H9 (cell line): ENCODE results near the gene PRKCB. TPM values are rescaled to one million over a fixed set of nuclear protein-coding genes. Genes with fewer than 3 reads are reported as not detected.

Experiments
- DNase-seq: peaks from one replicate; pipeline ENCODE4 v3.0.0-alpha.2; 2017
- H2AFZ ChIP-seq: one replicate; pipeline ENCODE4 v1.6.1; 2013; ENCODE audit warnings: mild to moderate bottlenecking, low read length, control low read depth, moderate library complexity
- H2AK5ac ChIP-seq: 2 replicates; pipeline ENCODE4 v1.6.1; 2013; ENCODE audit warnings: low read length, control low read depth, mixed read lengths; ENCODE audit not compliant: insufficient read length
- H2BK120ac ChIP-seq: one replicate; pipeline ENCODE4 v1.6.1; 2013; ENCODE audit warnings: low read depth, mild to moderate bottlenecking, low read length, control low read depth, inconsistent platforms; ENCODE audit not compliant: poor library complexity, severe bottlenecking
- H2BK12ac ChIP-seq: 2 replicates; pipeline ENCODE4 v1.6.1; 2013; ENCODE audit warnings: low read length, control low read depth, mixed read lengths, low read depth; ENCODE audit not compliant: insufficient read length
- H2BK15ac ChIP-seq: 2 replicates; pipeline ENCODE4 v1.6.1; 2013; ENCODE audit warnings: low read depth, low read length, control low read depth
- H2BK20ac ChIP-seq: one replicate; pipeline ENCODE4 v1.6.1; 2013; ENCODE audit warnings: low read depth, mild to moderate bottlenecking, low read length, control low read depth, inconsistent platforms; ENCODE audit not compliant: poor library complexity, severe bottlenecking
- H2BK5ac ChIP-seq: 2 replicates; pipeline ENCODE4 v1.6.1; 2013; ENCODE audit warnings: low read length, control low read depth, mixed read lengths; ENCODE audit not compliant: insufficient read length
- H3K14ac ChIP-seq: 2 replicates; pipeline ENCODE4 v1.6.1; 2013; ENCODE audit warnings: low read length, control low read depth; ENCODE audit not compliant: insufficient read depth
- H3K18ac ChIP-seq: 2 replicates; pipeline ENCODE4 v1.6.1; 2013; ENCODE audit warnings: low read depth, mild to moderate bottlenecking, mixed read lengths, low read length, control low read depth; ENCODE audit not compliant: insufficient read length
- H3K23ac ChIP-seq: 2 replicates; pipeline ENCODE4 v1.6.1; 2013; ENCODE audit warnings: low read length, control low read depth, mixed read lengths, low read depth; ENCODE audit not compliant: insufficient read length
- H3K23me2 ChIP-seq: 2 replicates; pipeline ENCODE4 v1.6.1; 2013; ENCODE audit warnings: low read depth, mild to moderate bottlenecking, mixed read lengths, low read length, control low read depth; ENCODE audit not compliant: insufficient read length, poor library complexity, severe bottlenecking
- H3K27ac ChIP-seq: 2 replicates; pipeline ENCODE4 v1.5.1; 2013; ENCODE audit warnings: low read length, control low read depth, mixed read lengths, low read depth; ENCODE audit not compliant: insufficient read length
- H3K27me3 ChIP-seq: 2 replicates; pipeline ENCODE4 v1.6.1; 2013; ENCODE audit warnings: low read length, control low read depth, inconsistent platforms; ENCODE audit not compliant: insufficient read depth
- H3K4ac ChIP-seq: 2 replicates; pipeline ENCODE4 v1.6.1; 2013; ENCODE audit warnings: low read depth, mild to moderate bottlenecking, control low read depth, inconsistent platforms, low read length, moderate library complexity
- H3K4me1 ChIP-seq: 2 replicates; pipeline ENCODE4 v1.6.1; 2013; ENCODE audit warnings: low read length, control low read depth, inconsistent platforms; ENCODE audit not compliant: insufficient read depth
- H3K4me2 ChIP-seq: 2 replicates; pipeline ENCODE4 v1.6.1; 2013; ENCODE audit warnings: low read length, control low read depth, mixed read lengths; ENCODE audit not compliant: insufficient read length, insufficient read depth
- H3K56ac ChIP-seq: 2 replicates; pipeline ENCODE4 v1.6.1; 2013; ENCODE audit warnings: low read depth, mild to moderate bottlenecking, mixed read lengths, low read length, control low read depth; ENCODE audit not compliant: insufficient read length
- H3K79me1 ChIP-seq: 2 replicates; pipeline ENCODE4 v1.6.1; 2013; ENCODE audit warnings: low read depth, mild to moderate bottlenecking, moderate library complexity, low read length, control low read depth, inconsistent platforms; ENCODE audit not compliant: insufficient read depth, poor library complexity, severe bottlenecking
- H3K79me2 ChIP-seq: 2 replicates; pipeline ENCODE4 v1.6.1; 2013; ENCODE audit warnings: low read length, control low read depth, inconsistent platforms; ENCODE audit not compliant: insufficient read depth
- H3K9ac ChIP-seq: 2 replicates; pipeline ENCODE4 v1.6.1; 2013; ENCODE audit warnings: low read length, control low read depth, mixed read lengths; ENCODE audit not compliant: insufficient read length; ENCODE audit errors: extremely low read depth
- H3K9me3 ChIP-seq: one replicate; pipeline ENCODE4 v1.6.1; 2013; ENCODE audit warnings: low read depth, low read length, inconsistent platforms; ENCODE audit not compliant: control insufficient read depth
- H3T11ph ChIP-seq: one replicate; pipeline ENCODE4 v1.6.1; 2013; ENCODE audit warnings: mild to moderate bottlenecking, low read length, control low read depth, inconsistent platforms
- H4K20me1 ChIP-seq: one replicate; pipeline ENCODE4 v1.6.1; 2013; ENCODE audit not compliant: control insufficient read depth, insufficient read length, insufficient read depth
- H4K5ac ChIP-seq: 2 replicates; pipeline ENCODE4 v1.6.1; 2013; ENCODE audit warnings: low read depth, mild to moderate bottlenecking, mixed read lengths, low read length, control low read depth; ENCODE audit not compliant: insufficient read length
- H4K8ac ChIP-seq: replicated peaks from 2 replicates; pipeline ENCODE4 v1.6.1; 2013; ENCODE audit warnings: low read length, control low read depth, mixed read lengths, low read depth; ENCODE audit not compliant: insufficient read length
- H4K91ac ChIP-seq: 2 replicates; pipeline ENCODE4 v1.6.1; 2013; ENCODE audit warnings: low read depth, mild to moderate bottlenecking, moderate library complexity, mixed read lengths, low read length, control low read depth; ENCODE audit not compliant: insufficient read length
- H3K27ac Mint-ChIP-seq, 3 experiments: 2 replicates in 2 of 3; 3 replicates in 1 of 3; pipeline ENCODE4 v1.8.0; 2020 to 2021; ENCODE audit warnings: mixed read lengths in 3 of 3, mild to moderate bottlenecking in 1 of 3, moderate library complexity in 1 of 3
- H3K27me3 Mint-ChIP-seq: 2 replicates; pipeline ENCODE4 v1.8.0; 2021; ENCODE audit warnings: low read depth, mild to moderate bottlenecking, moderate library complexity, mixed read lengths
- H3K36me3 Mint-ChIP-seq, 3 experiments: 2 replicates in 2 of 3; 3 replicates in 1 of 3; pipeline ENCODE4 v1.8.0; 2020 to 2021; ENCODE audit warnings: low read depth in 3 of 3, mixed read lengths in 3 of 3; ENCODE audit not compliant: insufficient read depth in 1 of 3
- H3K4me1 Mint-ChIP-seq, 2 experiments: 2 replicates each; pipeline ENCODE4 v1.8.0; 2020; ENCODE audit warnings: mixed read lengths in 2 of 2
- H3K4me3 Mint-ChIP-seq, 2 experiments: 2 replicates in 1 of 2; 3 replicates in 1 of 2; pipeline ENCODE4 v1.8.0; 2020 to 2021; ENCODE audit warnings: mild to moderate bottlenecking in 2 of 2, mixed read lengths in 2 of 2, moderate library complexity in 1 of 2
- H3K9me3 Mint-ChIP-seq, 2 experiments: 2 replicates in 1 of 2; 3 replicates in 1 of 2; pipeline ENCODE4 v1.8.0; 2020; ENCODE audit warnings: mild to moderate bottlenecking in 2 of 2, mixed read lengths in 2 of 2, moderate library complexity in 1 of 2
- CTCF ChIP-seq: fragments of 200-600 bp; sonication (generic); conservative IDR thresholded peaks from 3 replicates; pipeline ENCODE4 v1.8.0; 2021; ENCODE audit warnings: antibody characterized with exemption, mild to moderate bottlenecking
- WGBS: extraction: QIAGEN DNeasy Blood & Tissue Kit; methylation state at CpG from one replicate; pipeline ENCODE4 v1.1.7; 2013; ENCODE audit warnings: missing lambda C conversion rate, low lambda C conversion rate, mixed read lengths; ENCODE audit not compliant: insufficient read length; ENCODE audit errors: extremely low coverage; 5-methylcytosine and 5-hydroxymethylcytosine counted together
- total RNA-seq: library from RNA; stranded (reverse); gene quantifications from 2 replicates; pipeline ENCODE4 v1.2.1, GENCODE V29; 2021

PRKCB gene
- total RNA-seq, 1 experiment from 2014 or later: 7.0 TPM

- no peak overlapping the region for H3K27ac ChIP-seq
- no peaks in the 10 kb centered on the region for H3K79me1 ChIP-seq
- Mint-ChIP-seq H3K27me3 (no peaks in the 10 kb centered on the region), H3K36me3 (peaks cover 0 to 2% (median 0%) of the 10 kb centered on the region in 3 experiments; a peak in 2 of 7 replicates), H3K4me1 (peaks cover 43 to 47% of the 10 kb centered on the region in 2 experiments), H3K27ac (no peak overlapping the region), H3K9me3 (no peaks in the 10 kb centered on the region), H3K4me3 (no peak overlapping the region)
- peaks cover 12% of the 10 kb centered on the region; the same call in 1 of the 2 replicates for H3K4me1 ChIP-seq
- no peaks in the 10 kb centered on the region for H3K27me3 ChIP-seq
- H2BK120ac ChIP-seq: no peak overlapping the region
- no peak overlapping the region for H2BK15ac ChIP-seq
- H3K14ac ChIP-seq: no peak overlapping the region
- H3K23me2 ChIP-seq: no peaks in the 10 kb centered on the region
- no peak overlapping the region for H2AK5ac ChIP-seq
- no peak overlapping the region for H3K23ac ChIP-seq
- H3T11ph ChIP-seq: no peak overlapping the region
- no peak overlapping the region for H2BK5ac ChIP-seq
- H4K20me1 ChIP-seq: no peaks in the 10 kb centered on the region
- no peaks in the 10 kb centered on the region for H3K9me3 ChIP-seq
- H4K8ac ChIP-seq: no peak overlapping the region
- TF ChIP-seq CTCF: no peak
- H3K56ac ChIP-seq: no peak overlapping the region
- no peak overlapping the region for H3K4me2 ChIP-seq
- no peak overlapping the region for H3K18ac ChIP-seq
- WGBS: no CpG with 5 or more reads among the region's 1 CpG
- H3K79me2 ChIP-seq: no peaks in the 10 kb centered on the region
- no peak overlapping the region for H4K5ac ChIP-seq
- H3K4ac ChIP-seq: no peak overlapping the region
- H2AFZ ChIP-seq: no peak overlapping the region
- no peak overlapping the region for H4K91ac ChIP-seq
- H3K9ac ChIP-seq: no peak overlapping the region
- DNase-seq: no peak
- H2BK12ac ChIP-seq: no peak overlapping the region
- no peak overlapping the region for H2BK20ac ChIP-seq
Measured at GRCh38 chr16:24123275-24123674, 287.5 kb downstream of the PRKCB start.
